WI38 (cell line): Measurements from ENCODE around the gene MEF2A.

Experiments used
- H3K4me3 ChIP-seq: 2 replicates; pipeline ENCODE4 v1.5.1; 2011; ENCODE audit warnings: low read depth, mild to moderate bottlenecking, control low read depth, low read length
- TF ChIP-seq, protein P1 (sequence below): IDR thresholded peaks from 2 replicates; pipeline ENCODE4 v1.5.1; 2012; ENCODE audit warnings: low read depth, mild to moderate bottlenecking, control low read depth, low read length

The MEF2A gene

DNA sequence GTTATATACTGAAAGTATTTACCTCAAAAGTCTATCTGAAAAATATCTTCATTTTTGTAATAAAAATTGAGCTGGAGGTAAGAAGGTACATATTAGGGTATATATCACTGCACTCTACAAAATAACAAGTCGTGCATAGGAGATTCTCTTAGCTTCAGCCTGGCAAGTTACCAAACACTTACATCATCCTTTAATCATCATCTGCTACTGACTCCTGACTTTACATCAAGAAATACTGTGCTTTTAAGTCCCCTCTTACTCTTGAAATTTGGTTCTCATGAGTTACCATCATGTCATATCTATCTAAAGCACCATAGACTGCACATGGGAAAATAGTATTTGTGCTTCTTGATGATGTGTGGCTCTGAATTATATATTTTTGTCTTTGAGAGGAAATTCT is 116.7 kb downstream of the MEF2A start:
- H3K4me3 ChIP-seq = no peak overlapping the region
- TF ChIP-seq, protein P1, sequence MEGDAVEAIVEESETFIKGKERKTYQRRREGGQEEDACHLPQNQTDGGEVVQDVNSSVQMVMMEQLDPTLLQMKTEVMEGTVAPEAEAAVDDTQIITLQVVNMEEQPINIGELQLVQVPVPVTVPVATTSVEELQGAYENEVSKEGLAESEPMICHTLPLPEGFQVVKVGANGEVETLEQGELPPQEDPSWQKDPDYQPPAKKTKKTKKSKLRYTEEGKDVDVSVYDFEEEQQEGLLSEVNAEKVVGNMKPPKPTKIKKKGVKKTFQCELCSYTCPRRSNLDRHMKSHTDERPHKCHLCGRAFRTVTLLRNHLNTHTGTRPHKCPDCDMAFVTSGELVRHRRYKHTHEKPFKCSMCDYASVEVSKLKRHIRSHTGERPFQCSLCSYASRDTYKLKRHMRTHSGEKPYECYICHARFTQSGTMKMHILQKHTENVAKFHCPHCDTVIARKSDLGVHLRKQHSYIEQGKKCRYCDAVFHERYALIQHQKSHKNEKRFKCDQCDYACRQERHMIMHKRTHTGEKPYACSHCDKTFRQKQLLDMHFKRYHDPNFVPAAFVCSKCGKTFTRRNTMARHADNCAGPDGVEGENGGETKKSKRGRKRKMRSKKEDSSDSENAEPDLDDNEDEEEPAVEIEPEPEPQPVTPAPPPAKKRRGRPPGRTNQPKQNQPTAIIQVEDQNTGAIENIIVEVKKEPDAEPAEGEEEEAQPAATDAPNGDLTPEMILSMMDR = no peak

DNA sequence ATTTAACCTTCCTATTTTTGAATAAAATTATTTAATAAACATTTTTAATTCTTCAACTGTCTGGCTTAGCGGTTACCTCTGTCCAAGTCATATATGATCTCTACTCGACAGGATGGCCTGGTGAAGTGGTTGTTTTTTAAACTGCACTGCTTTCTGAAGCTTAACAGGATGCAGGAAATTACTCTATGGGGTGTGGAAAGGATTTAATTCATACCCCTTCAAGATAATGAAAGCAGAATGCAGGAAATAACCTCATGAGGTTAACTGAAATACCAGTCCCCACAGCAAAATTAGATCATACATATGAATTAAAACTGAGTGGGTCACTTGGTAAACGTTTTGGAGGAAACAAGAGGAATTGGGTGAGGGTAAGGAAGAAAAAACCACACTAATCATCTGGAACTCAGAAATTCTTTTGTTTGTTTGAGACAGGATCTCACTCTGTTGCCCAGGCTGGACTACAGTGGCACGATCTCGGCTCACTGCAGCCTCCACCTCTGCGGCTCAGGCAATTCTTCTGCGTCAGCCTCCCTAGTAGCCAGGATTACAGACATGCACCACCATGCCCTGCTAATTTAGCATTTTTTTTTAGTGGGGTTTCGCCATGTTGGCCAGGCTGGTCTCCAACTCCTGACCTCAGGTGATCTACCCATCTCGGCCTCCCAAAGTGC is 117.4 kb downstream of the MEF2A start:
- TF ChIP-seq, protein P1 = no peak
- no peak overlapping the region for H3K4me3 ChIP-seq

DNA sequence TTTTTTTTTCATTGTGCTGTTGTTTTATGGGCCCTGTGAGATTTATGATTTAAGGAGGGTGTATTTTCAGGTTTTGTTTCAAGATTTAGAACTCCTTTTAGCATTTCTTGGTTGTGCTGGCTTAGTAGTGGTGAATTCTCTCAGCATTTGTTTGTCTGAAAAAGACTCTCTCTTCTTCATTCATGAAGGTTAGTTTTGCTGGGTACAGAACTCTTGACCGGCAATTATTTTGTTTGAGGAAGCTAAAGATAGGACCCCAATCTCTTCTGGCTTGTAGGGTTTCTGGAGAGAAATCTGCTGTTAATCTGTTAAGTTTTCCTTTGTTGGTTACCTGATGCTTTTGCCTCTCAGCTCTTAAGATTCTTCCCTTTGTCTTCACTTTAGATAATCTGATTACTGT is 120.5 kb downstream of the MEF2A start:
- TF ChIP-seq, protein P1 = no peak
- no peak overlapping the region for H3K4me3 ChIP-seq

DNA sequence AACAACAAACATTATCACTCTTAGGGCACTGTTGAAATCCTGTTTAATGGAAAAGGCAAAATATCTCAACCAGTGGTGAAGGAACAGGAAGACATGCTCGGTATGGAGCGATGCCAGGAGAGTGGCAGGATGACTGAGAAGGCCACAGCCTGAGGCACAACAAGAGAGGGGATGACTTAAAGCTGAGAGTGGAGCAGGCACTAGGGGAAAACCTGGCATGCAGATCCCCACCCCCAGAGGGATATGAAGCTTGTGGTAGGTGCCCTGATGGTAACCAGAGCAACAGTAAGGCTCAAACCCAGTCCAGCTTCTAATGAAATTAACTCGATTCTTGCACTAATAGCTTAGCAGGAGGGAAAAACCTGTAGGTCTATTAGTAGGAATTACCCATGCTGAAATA is 127.0 kb downstream of the MEF2A start:
- no peak overlapping the region for H3K4me3 ChIP-seq
- TF ChIP-seq, protein P1 = no peak

DNA sequence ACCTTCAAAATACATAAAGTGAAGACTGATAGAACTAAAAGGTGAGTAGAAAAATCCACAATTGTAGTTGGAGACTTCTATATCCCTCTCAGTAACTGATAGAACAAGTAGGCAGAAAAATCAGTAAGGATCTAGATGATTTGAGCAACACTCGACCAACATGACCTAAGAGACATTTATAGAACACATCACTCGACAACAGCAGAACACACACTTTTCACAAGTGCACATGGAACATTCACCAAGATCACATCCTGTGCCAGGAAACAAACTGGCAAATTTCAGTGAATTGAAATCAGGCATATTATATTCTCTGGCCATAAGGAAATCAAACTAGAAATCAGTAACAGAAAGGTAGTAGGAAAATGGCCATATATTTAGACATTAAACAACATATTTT is 130.3 kb downstream of the MEF2A start:
- TF ChIP-seq, protein P1 = no peak
- H3K4me3 ChIP-seq = no peak overlapping the region

DNA sequence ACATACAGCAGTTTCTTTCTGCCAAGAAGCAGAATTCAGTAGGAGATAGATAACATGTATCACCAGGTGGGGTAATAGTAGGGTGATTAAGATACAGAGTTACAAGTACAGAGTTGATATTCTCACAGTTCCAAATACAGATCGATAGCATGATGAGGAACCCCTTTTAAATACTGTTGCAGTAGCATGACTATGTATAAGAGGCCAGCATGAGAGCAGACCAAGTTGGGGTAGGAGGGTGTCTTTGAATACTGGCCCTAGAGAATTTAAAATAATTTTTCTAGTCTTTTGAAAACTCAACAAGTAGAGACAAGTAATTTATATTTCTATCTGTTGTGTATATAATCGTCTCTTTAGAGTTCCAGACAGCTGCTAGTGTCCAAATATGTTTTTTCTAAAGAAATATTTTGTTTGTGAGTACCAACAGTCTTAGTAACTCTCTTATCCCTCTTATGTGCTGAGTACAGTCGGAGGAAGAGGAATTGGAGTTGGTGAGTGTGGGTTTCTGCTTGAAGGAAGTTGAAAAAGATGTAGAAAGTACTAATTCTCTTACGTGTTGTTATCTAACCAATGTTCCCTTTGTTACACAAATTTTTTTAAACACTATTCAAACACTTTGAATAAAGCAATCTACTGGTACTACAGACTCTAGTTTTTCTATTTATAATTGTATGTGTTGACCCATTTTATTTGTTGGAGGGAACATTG is 137.3 kb downstream of the MEF2A start:
- TF ChIP-seq, protein P1 = no peak
- H3K4me3 ChIP-seq = 0 out of 2 replicates have a peak overlapping the region, but pooled peaks have one; percentile 15
